DND-41 (cell line): ENCODE data around the gene RRAS.

Experiments
- ATAC-seq: fragments of 200-7000 bp; cut with Tn5 transposase; 3 replicates; pipeline ENCODE4 v1.9.1; 2021; ENCODE audit warnings: low read depth; ENCODE audit not compliant: insufficient read depth
- DNase-seq: peaks from one replicate; pipeline ENCODE4 v3.0.0-alpha.2; 2020
- H2AFZ ChIP-seq: 2 replicates; pipeline ENCODE4 v1.6.0; 2012; ENCODE audit warnings: low read depth, low read length
- H3K27ac ChIP-seq: 2 replicates; pipeline ENCODE4 v1.5.1; 2012; ENCODE audit warnings: low read length, inconsistent platforms
- H3K27me3 ChIP-seq: fragments of 200-600 bp; sonication (generic); 2 replicates; pipeline ENCODE4 v1.6.0; 2012; ENCODE audit warnings: low read length, mild to moderate bottlenecking, inconsistent platforms; ENCODE audit not compliant: insufficient read depth, poor library complexity
- H3K36me3 ChIP-seq: 2 replicates; pipeline ENCODE4 v1.5.1; 2012; ENCODE audit warnings: low read length, inconsistent platforms; ENCODE audit not compliant: insufficient read depth
- H3K4me1 ChIP-seq: 2 replicates; pipeline ENCODE4 v1.5.1; 2012; ENCODE audit warnings: mild to moderate bottlenecking, low read length; ENCODE audit not compliant: insufficient read depth
- H3K4me2 ChIP-seq: 2 replicates; pipeline ENCODE4 v1.6.0; 2012; ENCODE audit warnings: mild to moderate bottlenecking, moderate library complexity, low read length, inconsistent platforms; ENCODE audit not compliant: insufficient read depth
- H3K4me3 ChIP-seq, 2 experiments: fragments of 200-600 bp in 1 of 2; shearing (Covaris generic) in 1 of 2; 2 replicates each; pipeline ENCODE4 v1.5.1; 2012 to 2016; ENCODE audit warnings: inconsistent platforms in 2 of 2, low read length in 2 of 2, mild to moderate bottlenecking in 2 of 2, low read depth in 1 of 2, moderate library complexity in 1 of 2
- H3K79me2 ChIP-seq: 2 replicates; pipeline ENCODE4 v1.6.0; 2012; ENCODE audit warnings: low read length, inconsistent platforms; ENCODE audit not compliant: insufficient read depth
- H3K9ac ChIP-seq: 2 replicates; pipeline ENCODE4 v1.6.0; 2012; ENCODE audit warnings: low read depth, mild to moderate bottlenecking, inconsistent platforms, low read length, moderate library complexity
- H3K9me3 ChIP-seq: 2 replicates; pipeline ENCODE4 v1.5.1; 2012; ENCODE audit warnings: low read length, moderate library complexity, mild to moderate bottlenecking, inconsistent platforms; ENCODE audit not compliant: insufficient read depth, severe bottlenecking
- H4K20me1 ChIP-seq: 2 replicates; pipeline ENCODE4 v1.6.0; 2012; ENCODE audit warnings: low read length; ENCODE audit not compliant: insufficient read depth
- EZH2 ChIP-seq: IDR thresholded peaks from 3 replicates; pipeline ENCODE4 v1.6.1; 2012; ENCODE audit warnings: borderline replicate concordance, low read depth, mild to moderate bottlenecking, moderate library complexity, low read length, inconsistent platforms; ENCODE audit not compliant: severe bottlenecking
- TF ChIP-seq, protein P1 (sequence below): IDR thresholded peaks from 2 replicates; pipeline ENCODE4 v1.5.1; 2012; ENCODE audit warnings: borderline replicate concordance, low read length, moderate library complexity, mild to moderate bottlenecking; ENCODE audit not compliant: poor library complexity, severe bottlenecking; ENCODE audit errors: extremely low read depth

RRAS gene

DNA sequence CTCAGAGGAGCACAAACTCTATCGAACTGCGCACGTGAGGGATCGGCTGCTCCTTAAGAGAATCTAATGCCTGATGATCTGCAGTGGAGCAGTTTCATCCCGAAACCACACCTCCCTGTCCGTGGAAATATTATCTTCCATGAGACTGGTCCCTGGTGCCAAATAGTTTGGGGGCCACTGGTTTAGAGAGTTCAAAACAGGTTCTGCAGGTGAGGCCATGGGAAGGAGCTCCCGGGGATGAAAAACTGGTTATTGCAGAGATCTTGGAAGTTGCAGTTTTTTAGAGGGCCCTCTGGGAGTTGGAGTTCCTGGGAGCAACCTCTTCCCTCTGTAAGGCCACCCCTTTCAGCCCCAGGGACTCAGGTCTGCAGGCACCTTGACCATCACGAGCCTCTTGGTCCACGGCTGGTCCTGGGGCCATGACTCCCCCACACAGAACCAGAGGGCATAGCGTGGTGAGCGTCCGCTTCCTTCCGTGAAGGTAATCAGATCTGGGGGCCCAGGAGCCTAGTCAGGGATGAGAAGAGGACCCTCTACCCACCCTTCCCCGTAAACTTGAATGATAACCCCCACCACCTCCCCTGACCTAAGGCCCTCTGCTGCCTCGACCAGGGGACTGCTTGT is 20.5 kb upstream of the RRAS start:
- TF ChIP-seq EZH2: no peak
- TF ChIP-seq, protein P1, sequence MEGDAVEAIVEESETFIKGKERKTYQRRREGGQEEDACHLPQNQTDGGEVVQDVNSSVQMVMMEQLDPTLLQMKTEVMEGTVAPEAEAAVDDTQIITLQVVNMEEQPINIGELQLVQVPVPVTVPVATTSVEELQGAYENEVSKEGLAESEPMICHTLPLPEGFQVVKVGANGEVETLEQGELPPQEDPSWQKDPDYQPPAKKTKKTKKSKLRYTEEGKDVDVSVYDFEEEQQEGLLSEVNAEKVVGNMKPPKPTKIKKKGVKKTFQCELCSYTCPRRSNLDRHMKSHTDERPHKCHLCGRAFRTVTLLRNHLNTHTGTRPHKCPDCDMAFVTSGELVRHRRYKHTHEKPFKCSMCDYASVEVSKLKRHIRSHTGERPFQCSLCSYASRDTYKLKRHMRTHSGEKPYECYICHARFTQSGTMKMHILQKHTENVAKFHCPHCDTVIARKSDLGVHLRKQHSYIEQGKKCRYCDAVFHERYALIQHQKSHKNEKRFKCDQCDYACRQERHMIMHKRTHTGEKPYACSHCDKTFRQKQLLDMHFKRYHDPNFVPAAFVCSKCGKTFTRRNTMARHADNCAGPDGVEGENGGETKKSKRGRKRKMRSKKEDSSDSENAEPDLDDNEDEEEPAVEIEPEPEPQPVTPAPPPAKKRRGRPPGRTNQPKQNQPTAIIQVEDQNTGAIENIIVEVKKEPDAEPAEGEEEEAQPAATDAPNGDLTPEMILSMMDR: no peak
- no peak for ATAC-seq
- no peak for DNase-seq

DNA sequence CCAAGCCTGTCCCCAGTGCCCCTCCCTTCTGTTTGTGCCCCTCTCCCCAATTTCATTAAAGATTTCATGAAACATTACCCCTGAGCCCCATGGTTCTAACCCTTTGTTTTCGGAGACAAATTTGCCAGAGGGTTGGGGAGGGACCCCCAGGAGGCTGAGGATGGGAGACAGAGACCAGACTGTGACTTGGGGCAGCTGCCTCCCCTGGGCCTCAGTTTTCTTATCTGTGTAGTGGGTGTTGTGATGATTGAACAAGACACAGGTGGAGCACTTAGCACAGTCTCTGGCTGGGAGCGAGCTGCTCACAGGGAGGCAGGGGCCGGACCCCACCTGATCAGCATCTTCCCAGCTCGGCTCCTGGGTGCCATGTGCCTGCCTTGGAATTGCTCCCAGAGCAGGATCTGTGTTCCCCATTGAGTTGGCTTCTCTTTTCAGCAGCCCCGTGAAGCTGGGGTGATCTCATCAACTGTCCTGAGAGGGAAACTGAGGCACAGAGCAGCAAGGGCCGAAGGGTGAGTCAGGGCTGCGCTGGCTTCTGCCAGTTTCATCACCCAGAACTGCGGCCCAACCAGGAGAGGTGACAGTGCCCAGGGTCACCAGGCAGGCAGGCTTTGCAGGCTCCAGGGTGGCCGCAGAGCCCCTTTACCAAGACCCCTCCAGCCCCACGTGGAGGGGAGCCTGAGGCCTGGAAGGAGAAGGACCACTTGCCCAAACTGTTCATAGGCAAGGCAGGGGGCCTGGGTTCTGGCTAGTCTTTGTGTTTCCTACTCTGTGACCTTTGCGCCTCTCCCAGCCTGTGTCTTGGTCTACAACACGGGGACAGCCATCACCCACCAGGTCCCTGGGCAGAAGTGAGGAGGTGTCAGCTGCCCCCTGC is 18.9 kb upstream of the RRAS start:
- DNase-seq: no peak
- no peak overlapping the region for H3K9ac ChIP-seq
- no peak for ATAC-seq
- peaks cover 18% of the 10 kb centered on the region for H3K79me2 ChIP-seq
- no peak overlapping the region for H3K4me2 ChIP-seq
- no peak overlapping the region for H3K4me3 ChIP-seq
- H3K9me3 ChIP-seq: no peaks in the 10 kb centered on the region
- H2AFZ ChIP-seq: no peak overlapping the region
- H3K36me3 ChIP-seq: peaks cover 95% of the 10 kb centered on the region
- H3K4me1 ChIP-seq: peaks cover 14% of the 10 kb centered on the region
- no peak for TF ChIP-seq EZH2
- TF ChIP-seq, protein P1: no peak
- H4K20me1 ChIP-seq: peaks cover 48% of the 10 kb centered on the region
- no peak overlapping the region for H3K27ac ChIP-seq
- no peaks in the 10 kb centered on the region for H3K27me3 ChIP-seq

More for the DNA sequence above, 20.5 kb upstream of the RRAS start:
- Histone ChIP-seq H3K27ac (no peak overlapping the region), H4K20me1 (peaks cover 56% of the 10 kb centered on the region), H2AFZ (no peak overlapping the region), H3K36me3 (peaks cover 79% of the 10 kb centered on the region), H3K27me3 (no peaks in the 10 kb centered on the region), H3K4me1 (peaks cover 19% of the 10 kb centered on the region), H3K79me2 (peaks cover 34% of the 10 kb centered on the region), H3K4me2 (no peak overlapping the region), H3K9me3 (no peaks in the 10 kb centered on the region), H3K4me3 (no peak overlapping the region), H3K9ac (no peak overlapping the region)

DNA sequence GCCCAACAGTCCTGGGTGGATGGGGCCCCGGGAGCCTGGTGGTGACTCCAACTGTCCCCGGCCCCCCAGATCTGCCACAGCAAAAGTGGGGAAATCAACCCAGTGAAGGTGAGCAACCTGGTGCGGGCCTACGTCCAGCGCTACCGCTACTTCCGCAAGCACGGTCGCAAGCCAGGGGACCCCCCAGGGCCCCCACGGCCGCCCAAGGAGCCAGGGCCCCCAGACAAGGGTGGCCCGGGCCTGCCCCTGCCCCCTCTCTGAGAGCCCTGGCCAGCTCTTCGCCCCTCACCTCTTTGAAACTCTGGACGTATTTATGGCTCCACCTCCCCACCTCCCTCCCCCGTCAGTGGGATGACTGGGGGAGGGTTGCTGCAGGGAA is 18.2 kb upstream of the RRAS start:
- Histone ChIP-seq H3K4me2 (no peak overlapping the region), H2AFZ (no peak overlapping the region), H3K4me1 (peaks cover 7% of the 10 kb centered on the region), H3K79me2 (peaks cover 12% of the 10 kb centered on the region), H3K4me3 (no peak overlapping the region), H3K27me3 (no peaks in the 10 kb centered on the region), H3K9me3 (no peaks in the 10 kb centered on the region), H3K9ac (no peak overlapping the region), H4K20me1 (peaks cover 52% of the 10 kb centered on the region), H3K27ac (no peak overlapping the region), H3K36me3 (peaks cover 98% of the 10 kb centered on the region)
- ATAC-seq (no peak), DNase-seq (no peak)
- TF ChIP-seq, protein P1: no peak
